Fibroblast of lung (primary cell): ENCODE results near the gene BFSP2.
"Not testable (repeated sequence)": the region's sequence is repeated elsewhere in the genome, so short reads cannot be mapped to it uniquely, and the experiment has no call there.

Experiments used
- EZH2 ChIP-seq: IDR thresholded peaks from 2 replicates; pipeline ENCODE4 v1.5.1; 2012; ENCODE audit warnings: low read length, control low read depth, mild to moderate bottlenecking; ENCODE audit errors: missing control alignments
- TF ChIP-seq, protein P1 (sequence below), 2 donors: IDR thresholded peaks in 1 of 2; conservative IDR thresholded peaks in 1 of 2; 1 replicate in 1 of 2; 2 replicates in 1 of 2; pipeline ENCODE4 v1.5.1; 2011 to 2012; ENCODE audit warnings: low read length in 2 of 2, control low read depth in 1 of 2, inconsistent platforms in 1 of 2, low read depth in 1 of 2, mild to moderate bottlenecking in 1 of 2

- TF ChIP-seq, protein P1, sequence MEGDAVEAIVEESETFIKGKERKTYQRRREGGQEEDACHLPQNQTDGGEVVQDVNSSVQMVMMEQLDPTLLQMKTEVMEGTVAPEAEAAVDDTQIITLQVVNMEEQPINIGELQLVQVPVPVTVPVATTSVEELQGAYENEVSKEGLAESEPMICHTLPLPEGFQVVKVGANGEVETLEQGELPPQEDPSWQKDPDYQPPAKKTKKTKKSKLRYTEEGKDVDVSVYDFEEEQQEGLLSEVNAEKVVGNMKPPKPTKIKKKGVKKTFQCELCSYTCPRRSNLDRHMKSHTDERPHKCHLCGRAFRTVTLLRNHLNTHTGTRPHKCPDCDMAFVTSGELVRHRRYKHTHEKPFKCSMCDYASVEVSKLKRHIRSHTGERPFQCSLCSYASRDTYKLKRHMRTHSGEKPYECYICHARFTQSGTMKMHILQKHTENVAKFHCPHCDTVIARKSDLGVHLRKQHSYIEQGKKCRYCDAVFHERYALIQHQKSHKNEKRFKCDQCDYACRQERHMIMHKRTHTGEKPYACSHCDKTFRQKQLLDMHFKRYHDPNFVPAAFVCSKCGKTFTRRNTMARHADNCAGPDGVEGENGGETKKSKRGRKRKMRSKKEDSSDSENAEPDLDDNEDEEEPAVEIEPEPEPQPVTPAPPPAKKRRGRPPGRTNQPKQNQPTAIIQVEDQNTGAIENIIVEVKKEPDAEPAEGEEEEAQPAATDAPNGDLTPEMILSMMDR (conservative IDR thresholded peaks at IDR 0.05 in 1 of 2, IDR thresholded peaks at IDR 0.05 in 1 of 2; ENCODE audit: low read depth in 1 of 2, low read length in 2 of 2): not testable (repeated sequence)
- TF ChIP-seq EZH2: not testable (repeated sequence)
Measured at GRCh38 chr3:133502542-133502941, 102.7 kb downstream of the BFSP2 start.
